Activated naive CD4-positive, alpha-beta T cell treated with anti-CD3 and anti-CD28 coated beads for 36 hours (primary cell): ENCODE results near the gene CDKN2B. TPM values are rescaled to one million over a fixed set of nuclear protein-coding genes. Genes with fewer than 3 reads are reported as not detected.
A peak's percentile ranks its signal among the peaks of the same experiment; 100 is the strongest.
"Not testable (repeated sequence)": the region's sequence is repeated elsewhere in the genome, so short reads cannot be mapped to it uniquely, and the experiment has no call there.

Experiments used
- CTCF ChIA-PET: fragments of 350-600 bp; sonication (Branson Sonifier 250); formaldehyde crosslinking; loops from one replicate; lab custom pipeline; 2021; ENCODE audit warnings: antibody characterized with exemption; lab: Charles Lee
- DNase-seq: peaks from one replicate; pipeline ENCODE4 v3.0.0-alpha.2; 2020
- H3K27ac Mint-ChIP-seq: one replicate; pipeline ENCODE4 v1.8.0; 2021; ENCODE audit warnings: mild to moderate bottlenecking, mixed read lengths
- H3K27me3 Mint-ChIP-seq: one replicate; pipeline ENCODE4 v1.8.0; 2021; ENCODE audit warnings: low read depth, mixed read lengths
- H3K36me3 Mint-ChIP-seq: one replicate; pipeline ENCODE4 v1.8.0; 2021; ENCODE audit warnings: low read depth, mixed read lengths
- H3K4me1 Mint-ChIP-seq: one replicate; pipeline ENCODE4 v1.8.0; 2021; ENCODE audit warnings: low read depth, mixed read lengths
- H3K4me3 Mint-ChIP-seq: one replicate; pipeline ENCODE4 v1.8.0; 2021; ENCODE audit warnings: mild to moderate bottlenecking, moderate library complexity, mixed read lengths
- H3K9me3 Mint-ChIP-seq: one replicate; pipeline ENCODE4 v1.8.0; 2021; ENCODE audit warnings: mixed read lengths
- intact Hi-C: fragments of 100-400 bp; cut with micrococcal nuclease; formaldehyde crosslinking; loops from one replicate; pipeline ENCODE4 v1.15.1; 2023
- total RNA-seq, 2 experiments: library from RNA; stranded (reverse); gene quantifications; one replicate each; pipeline ENCODE4 v1.2.3, GENCODE V29; 2021

Gene CDKN2B
- total RNA-seq, 2 experiments from 2014 or later, result not detected

DNA sequence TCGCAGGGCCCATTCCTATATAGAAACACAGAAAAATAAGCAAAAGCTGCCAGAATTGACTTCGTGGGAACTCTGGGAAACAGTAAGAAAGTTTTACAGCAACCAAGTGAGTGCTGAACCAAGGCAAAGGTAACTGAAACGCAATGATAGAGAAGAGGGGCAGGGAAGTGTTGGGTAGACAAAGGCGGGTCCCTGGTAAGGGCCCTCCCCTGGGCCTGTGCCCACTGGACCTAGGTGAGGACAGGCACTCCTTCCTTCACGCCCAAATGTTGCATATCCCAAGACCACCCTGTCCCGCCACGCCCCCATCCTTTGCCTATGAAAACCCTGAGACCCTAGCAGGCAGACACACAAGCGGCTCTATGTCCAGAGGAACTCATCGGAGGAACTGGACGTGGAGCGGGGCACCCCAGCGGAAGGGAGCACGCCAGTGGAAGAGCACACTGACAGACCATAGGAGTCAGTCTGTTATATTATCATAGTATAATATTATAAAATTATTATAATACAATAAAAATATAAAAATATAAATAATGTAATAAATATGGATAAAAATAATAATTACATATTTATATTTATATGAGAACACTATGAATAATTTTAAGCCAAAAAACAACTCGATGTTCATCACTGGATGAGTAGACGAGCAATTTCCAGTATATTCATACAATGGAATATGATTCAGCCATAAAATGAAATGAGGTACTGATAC is 42.8 kb downstream of the CDKN2B start:
- Mint-ChIP-seq H3K36me3 (peaks cover 9% of the 10 kb centered on the region), H3K9me3 (peaks cover 9% of the 10 kb centered on the region), H3K27me3 (peaks cover 89% of the 10 kb centered on the region), H3K4me3 (no peak overlapping the region), H3K4me1 (peaks cover 19% of the 10 kb centered on the region), H3K27ac (no peak overlapping the region)
- CTCF ChIA-PET, result interaction anchor here (0.7 to 0.9 kb wide), 3 partner anchors 109 to 154 kb away, joined by 3 read pairs; no protein-coding TSS in a partner anchor
- intact Hi-C loops, result loop anchor here (1.0 to 5.0 kb wide), 3 partner anchors 9 to 1119 kb away; no protein-coding TSS in a partner anchor
- DNase-seq, result no peak

DNA sequence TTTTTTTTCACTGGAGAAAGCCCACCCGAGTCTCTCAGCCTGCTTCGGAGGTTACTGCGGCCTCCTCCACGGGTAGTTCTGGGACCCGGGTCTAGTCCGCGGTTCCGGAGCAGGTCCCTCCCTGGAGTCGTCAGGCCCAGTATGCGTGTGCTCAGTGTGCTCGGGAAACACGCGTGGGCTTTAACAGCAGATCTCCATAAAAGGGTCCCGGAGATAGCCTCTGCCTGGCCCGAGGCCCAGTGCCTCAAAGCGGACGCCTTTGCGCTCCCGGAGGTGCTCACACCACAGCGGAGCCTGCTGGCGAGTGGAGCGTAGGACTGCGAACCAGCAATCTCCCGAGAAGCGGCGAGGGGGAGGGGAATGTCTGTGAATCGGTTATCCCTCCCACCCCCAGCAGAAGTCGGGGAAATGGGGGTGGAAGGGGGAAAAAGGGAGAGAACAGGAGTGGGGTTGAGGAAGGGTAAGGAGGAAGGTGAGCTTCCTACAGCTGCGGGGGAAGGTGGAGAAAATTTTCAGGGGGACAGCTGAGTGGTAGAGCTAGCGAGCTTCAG is 43.6 kb downstream of the CDKN2B start:
- DNase-seq, result peak; percentile 68
- H3K27me3 Mint-ChIP-seq, result peaks cover 86% of the 10 kb centered on the region
- intact Hi-C loops, result loop anchor here (1.0 to 5.0 kb wide), 5 partner anchors 30 to 1118 kb away; no protein-coding TSS in a partner anchor
- H3K36me3 Mint-ChIP-seq, result peaks cover 9% of the 10 kb centered on the region
- no peak overlapping the region for H3K27ac Mint-ChIP-seq
- H3K4me1 Mint-ChIP-seq, result peaks cover 17% of the 10 kb centered on the region
- CTCF ChIA-PET, result interaction anchor here (0.7 to 0.9 kb wide), 3 partner anchors 108 to 153 kb away, joined by 3 read pairs; no protein-coding TSS in a partner anchor
- peak overlapping the region; percentile 51 for H3K4me3 Mint-ChIP-seq
- H3K9me3 Mint-ChIP-seq, result peaks cover 9% of the 10 kb centered on the region

DNA sequence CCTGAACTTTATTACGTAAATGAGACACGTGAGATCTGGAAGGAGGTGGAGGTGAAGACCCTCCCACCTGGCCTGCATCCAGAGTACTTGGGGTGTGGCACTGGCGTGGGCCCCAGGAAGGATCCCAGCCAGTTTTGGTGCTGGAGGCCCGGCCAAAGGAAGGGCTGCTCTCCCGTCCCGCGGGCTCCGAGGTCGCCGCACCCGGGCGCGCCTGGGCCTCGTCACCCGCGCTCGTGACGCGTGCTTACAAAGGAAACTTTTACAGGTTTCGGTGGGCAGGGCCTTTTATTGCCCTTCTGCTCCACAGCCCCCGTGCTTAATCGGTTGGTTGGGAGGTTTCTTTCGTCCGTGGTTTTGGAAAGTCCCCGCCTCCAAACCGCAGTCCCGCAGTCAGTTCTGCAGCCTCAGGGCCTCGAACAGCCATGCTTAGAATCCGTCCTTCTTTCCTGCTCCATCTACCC is 44.1 kb downstream of the CDKN2B start:
- Mint-ChIP-seq H3K27ac (no peak overlapping the region), H3K4me1 (peaks cover 17% of the 10 kb centered on the region), H3K36me3 (peaks cover 8% of the 10 kb centered on the region), H3K27me3 (peaks cover 84% of the 10 kb centered on the region), H3K9me3 (peaks cover 7% of the 10 kb centered on the region), H3K4me3 (peak overlapping the region; percentile 51)
- intact Hi-C loops, result loop anchor here (1.0 to 5.0 kb wide), 5 partner anchors 30 to 1118 kb away; no protein-coding TSS in a partner anchor
- CTCF ChIA-PET, result no interaction called here
- peak; percentile 67 for DNase-seq

DNA sequence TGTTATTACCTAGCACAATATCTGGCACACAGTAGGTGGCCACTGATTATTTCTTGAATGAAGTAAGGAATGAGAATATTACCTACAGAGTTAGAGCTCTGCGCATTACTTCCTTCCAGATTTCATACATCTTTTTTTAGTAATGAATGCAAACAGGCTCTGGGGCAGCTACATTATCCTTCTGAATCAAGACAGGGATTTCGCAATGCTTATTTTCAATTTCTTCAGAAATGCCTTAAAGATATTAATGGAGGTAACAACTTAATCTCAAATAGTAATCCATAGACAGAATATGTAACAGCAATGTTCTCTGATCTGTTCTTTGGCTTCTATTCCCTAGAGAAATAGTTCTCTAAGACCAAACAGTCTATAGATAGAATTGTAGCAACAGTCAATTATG is 47.5 kb downstream of the CDKN2B start:
- Mint-ChIP-seq H3K27me3 (peaks cover 54% of the 10 kb centered on the region), H3K36me3 (no peaks in the 10 kb centered on the region), H3K27ac (no peak overlapping the region), H3K4me3 (no peak overlapping the region), H3K4me1 (peaks cover 9% of the 10 kb centered on the region), H3K9me3 (no peaks in the 10 kb centered on the region)
- DNase-seq, result no peak
- intact Hi-C loops, result no loop called here
- CTCF ChIA-PET, result interaction anchor here (1.2 to 1.4 kb wide), 2 partner anchors 47 to 200 kb away, joined by 3 to 4 read pairs; no protein-coding TSS in a partner anchor

DNA sequence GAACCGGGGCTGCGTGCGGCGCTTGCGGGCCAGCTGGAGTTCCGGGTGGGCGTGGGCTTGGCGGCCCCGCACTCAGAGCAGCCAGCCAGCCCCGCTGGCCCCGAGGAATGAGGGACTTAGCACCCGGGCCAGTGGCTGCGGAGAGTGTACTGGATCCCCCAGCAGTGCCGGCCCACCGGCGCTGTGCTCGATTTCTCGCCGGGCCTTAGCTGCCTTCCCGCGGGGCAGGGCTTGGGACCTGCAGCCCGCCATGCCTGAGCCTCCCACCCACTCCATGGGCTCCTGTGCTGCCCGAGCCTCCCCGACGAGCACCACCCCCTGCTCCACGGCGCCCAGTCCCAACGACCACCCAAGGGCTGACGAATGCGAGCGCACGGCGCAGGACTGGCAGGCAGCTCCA is 49.8 kb downstream of the CDKN2B start:
- H3K4me3 Mint-ChIP-seq, H3K27ac Mint-ChIP-seq, intact Hi-C loops, DNase-seq, H3K9me3 Mint-ChIP-seq, H3K4me1 Mint-ChIP-seq, H3K36me3 Mint-ChIP-seq, CTCF ChIA-PET: not testable (repeated sequence)
- H3K27me3 Mint-ChIP-seq, result peaks cover 34% of the 10 kb centered on the region

DNA sequence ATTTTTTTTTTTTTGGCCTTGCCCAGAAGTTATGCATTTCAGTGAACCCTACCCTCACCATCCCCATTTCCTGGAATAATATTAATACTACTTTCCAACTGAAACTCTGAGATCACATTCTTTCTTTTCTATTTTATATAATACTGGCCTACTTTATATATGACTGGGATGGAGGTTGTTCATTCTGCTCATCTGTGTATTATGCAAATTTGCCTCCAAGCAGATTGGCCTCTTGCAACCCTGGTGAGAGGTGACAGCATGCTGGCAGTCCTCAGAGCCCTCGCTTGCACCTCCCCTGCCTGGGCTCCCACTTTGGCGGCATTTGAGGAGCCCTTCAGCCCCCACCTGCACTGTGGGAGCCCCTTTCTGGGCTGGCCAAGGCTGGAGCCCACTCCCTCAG is 50.3 kb downstream of the CDKN2B start:
- no peak for DNase-seq
- H3K4me3 Mint-ChIP-seq, result no peak overlapping the region
- intact Hi-C loops, result no loop called here
- no peaks in the 10 kb centered on the region for H3K4me1 Mint-ChIP-seq
- peaks cover 29% of the 10 kb centered on the region for H3K27me3 Mint-ChIP-seq
- no peaks in the 10 kb centered on the region for H3K9me3 Mint-ChIP-seq
- CTCF ChIA-PET, result no interaction called here
- H3K36me3 Mint-ChIP-seq, result no peaks in the 10 kb centered on the region
- no peak overlapping the region for H3K27ac Mint-ChIP-seq

Other genes starting within 250 kb of the CDKN2B start
- 10 to 100 TPM; 59.0 to 66.4 TPM for gene MTAP, start 206.7 kb downstream of the CDKN2B start, total RNA-seq
- gene CDKN2A, start 14.9 kb downstream of the CDKN2B start, total RNA-seq, result under 1 TPM; 0.57 to 0.89 TPM
- under 1 TPM in 1 of 2 experiments, not detected in 1; 0.24 TPM for gene CDKN2B-AS1, start 14.5 kb downstream of the CDKN2B start, total RNA-seq